Activated CD4-positive, CD25-positive, alpha-beta regulatory T cell treated with anti-CD3 and anti-CD28 coated beads, Interleukin-2, amount 50 U/mL, for 24 hours (primary cell): Measurements from ENCODE around the gene TAS2R13.

Source experiments
- ATAC-seq, 2 donors: fragments of 150-1000 bp; cut with Tn5 transposase; one replicate each; pipeline ENCODE4 v1.10.0; 2021; ENCODE audit warnings: mild to moderate bottlenecking in 1 of 2, moderate library complexity in 1 of 2

TAS2R13 gene

GRCh38 chr12:10863512-10864218, 45.7 kb downstream of the TAS2R13 start:
- ATAC-seq = no peak

- ATAC-seq = no peak
These were observed 48.0 kb downstream of the TAS2R13 start for GRCh38 chr12:10861366-10861765.
